B cell (primary cell): ENCODE results near the gene GNA14.

Source experiments
- EZH2 ChIP-seq: IDR thresholded peaks from 2 replicates; pipeline ENCODE4 v1.6.1; 2012; ENCODE audit warnings: borderline replicate concordance, low read depth, mild to moderate bottlenecking, moderate library complexity, low read length; ENCODE audit not compliant: insufficient read depth, poor library complexity, severe bottlenecking
- TF ChIP-seq, protein P1 (sequence below): fragments of 200-600 bp; IDR thresholded peaks from one replicate; pipeline ENCODE4 v1.8.0; 2022; ENCODE audit warnings: antibody characterized with exemption, mild to moderate bottlenecking

- TF ChIP-seq, protein P1, sequence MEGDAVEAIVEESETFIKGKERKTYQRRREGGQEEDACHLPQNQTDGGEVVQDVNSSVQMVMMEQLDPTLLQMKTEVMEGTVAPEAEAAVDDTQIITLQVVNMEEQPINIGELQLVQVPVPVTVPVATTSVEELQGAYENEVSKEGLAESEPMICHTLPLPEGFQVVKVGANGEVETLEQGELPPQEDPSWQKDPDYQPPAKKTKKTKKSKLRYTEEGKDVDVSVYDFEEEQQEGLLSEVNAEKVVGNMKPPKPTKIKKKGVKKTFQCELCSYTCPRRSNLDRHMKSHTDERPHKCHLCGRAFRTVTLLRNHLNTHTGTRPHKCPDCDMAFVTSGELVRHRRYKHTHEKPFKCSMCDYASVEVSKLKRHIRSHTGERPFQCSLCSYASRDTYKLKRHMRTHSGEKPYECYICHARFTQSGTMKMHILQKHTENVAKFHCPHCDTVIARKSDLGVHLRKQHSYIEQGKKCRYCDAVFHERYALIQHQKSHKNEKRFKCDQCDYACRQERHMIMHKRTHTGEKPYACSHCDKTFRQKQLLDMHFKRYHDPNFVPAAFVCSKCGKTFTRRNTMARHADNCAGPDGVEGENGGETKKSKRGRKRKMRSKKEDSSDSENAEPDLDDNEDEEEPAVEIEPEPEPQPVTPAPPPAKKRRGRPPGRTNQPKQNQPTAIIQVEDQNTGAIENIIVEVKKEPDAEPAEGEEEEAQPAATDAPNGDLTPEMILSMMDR = no peak
- TF ChIP-seq EZH2 = no peak
Measured at GRCh38 chr9:77589046-77589795, 58.9 kb downstream of the GNA14 start.
